A549 (cell line): ENCODE results near the gene WBP2. TPM values are rescaled to one million over a fixed set of nuclear protein-coding genes. Genes with fewer than 3 reads are reported as not detected.

Source experiments
- ATAC-seq, 2 experiments: fragments of 200-7000 bp in 1 of 2; fragments of >200 bp in 1 of 2; cut with Nextera tagmentation in 1 of 2; cut with Tn5 transposase in 1 of 2; 3 replicates each; pipeline versions ENCODE4 v1.8.0 to v1.9.1; 2018 to 2020; ENCODE audit warnings: mild to moderate bottlenecking in 1 of 2, moderate library complexity in 1 of 2
- CTCF ChIA-PET: fragments of 300-600 bp; sonication (Branson Sonifier 250); formaldehyde crosslinking; extraction: SDS; loops from one replicate; lab custom pipeline; 2021; ENCODE audit warnings: antibody characterized with exemption, inconsistent platforms; lab: Yijun Ruan, JAX
- POLR2A ChIA-PET: fragments of 350-600 bp; formaldehyde crosslinking; extraction: SDS; loops from one replicate; lab custom pipeline; 2021; ENCODE audit warnings: antibody characterized with exemption, inconsistent platforms; lab: Yijun Ruan, JAX
- DNase-seq, 2 experiments: peaks; one replicate each; pipeline versions ENCODE4 v3.0.0 to v3.0.0-alpha.2; 2011 to 2016; ENCODE audit warnings: low read depth in 1 of 2, low spot score in 1 of 2
- FAIRE-seq: peaks from 2 replicates; lab custom pipeline; 2011; peaks lifted over from hg19 to GRCh38; lab: Jason Lieb, UNC
- H3K27ac ChIP-seq, 2 experiments: fragments of >200 bp; sonication (Bioruptor Twin); formaldehyde crosslinking; 3 replicates each; pipeline ENCODE4 v1.5.1; 2016 to 2017
- H3K4me1 ChIP-seq: fragments of >200 bp; sonication (Bioruptor Twin); formaldehyde crosslinking; 3 replicates; pipeline ENCODE4 v1.6.1; 2016
- H3K4me2 ChIP-seq: fragments of >200 bp; sonication (Bioruptor Twin); formaldehyde crosslinking; 3 replicates; pipeline ENCODE4 v1.6.1; 2016
- H3K4me3 ChIP-seq: fragments of >200 bp; sonication (Bioruptor Twin); formaldehyde crosslinking; 3 replicates; pipeline ENCODE4 v1.5.1; 2016
- H3K9me3 ChIP-seq: fragments of >200 bp; sonication (Bioruptor Twin); formaldehyde crosslinking; 3 replicates; pipeline ENCODE4 v1.6.1; 2016
- ATOH8 ChIP-seq: fragments of 250-450 bp; sonication (Bioruptor Pico); IDR thresholded peaks from 2 replicates; pipeline ENCODE4 v1.5.0; 2020; ENCODE audit warnings: low read depth, mild to moderate bottlenecking, moderate library complexity
- CEBPB ChIP-seq, 2 experiments: fragments of >200 bp in 1 of 2; sonication (Bioruptor Twin) in 1 of 2; formaldehyde crosslinking in 1 of 2; IDR thresholded peaks; 2 replicates each; pipeline ENCODE4 v1.6.1; 2012 to 2016
- CHD4 ChIP-seq: fragments of 200-600 bp; sonication (generic); IDR thresholded peaks from 2 replicates; pipeline ENCODE4 v1.6.1; 2016; ENCODE audit warnings: antibody characterized with exemption, mild to moderate bottlenecking, borderline replicate concordance
- E2F6 ChIP-seq: IDR thresholded peaks from 2 replicates; pipeline ENCODE4 v1.6.1; 2012; ENCODE audit warnings: low read depth, borderline replicate concordance
- EHMT2 ChIP-seq: fragments of 200-600 bp; sonication (generic); IDR thresholded peaks from 2 replicates; pipeline ENCODE4 v1.6.1; 2016; ENCODE audit warnings: antibody characterized with exemption, low read depth, mild to moderate bottlenecking, moderate library complexity
- EP300 ChIP-seq, 2 experiments: fragments of >200 bp; sonication (Bioruptor Twin); formaldehyde crosslinking; IDR thresholded peaks; 2 replicates in 1 of 2; 3 replicates in 1 of 2; pipeline ENCODE4 v1.6.1; 2016 to 2017
- ESRRA ChIP-seq: fragments of 150-350 bp; IDR thresholded peaks from 2 replicates; pipeline ENCODE4 v1.6.1; 2014; ENCODE audit warnings: mild to moderate bottlenecking, low read length, borderline replicate concordance
- HDAC2 ChIP-seq: fragments of 200-600 bp; sonication (generic); IDR thresholded peaks from 2 replicates; pipeline ENCODE4 v1.6.1; 2016
- HEYL ChIP-seq: fragments of 250-450 bp; sonication (Bioruptor Pico); IDR thresholded peaks from 2 replicates; pipeline ENCODE4 v1.8.0; 2021; ENCODE audit warnings: mild to moderate bottlenecking, moderate library complexity
- HOXA7 ChIP-seq: fragments of 250-450 bp; sonication (Bioruptor Pico); IDR thresholded peaks from 2 replicates; pipeline ENCODE4 v1.5.0; 2020; ENCODE audit warnings: mild to moderate bottlenecking, moderate library complexity
- HOXB13 ChIP-seq: fragments of 250-450 bp; sonication (Bioruptor Pico); IDR thresholded peaks from 2 replicates; pipeline ENCODE4 v1.5.0; 2020; ENCODE audit warnings: low read depth, mild to moderate bottlenecking, moderate library complexity
- KDM5A ChIP-seq: fragments of 200-600 bp; sonication (generic); IDR thresholded peaks from 2 replicates; pipeline ENCODE4 v1.6.1; 2016; ENCODE audit warnings: antibody characterized with exemption, mild to moderate bottlenecking
- MAX ChIP-seq: IDR thresholded peaks from 2 replicates; pipeline ENCODE4 v1.6.1; 2012
- MAZ ChIP-seq: fragments of 150-350 bp; IDR thresholded peaks from 2 replicates; pipeline ENCODE4 v1.6.1; 2014; ENCODE audit warnings: antibody characterized with exemption, low read depth, low read length, borderline replicate concordance
- MYC ChIP-seq: IDR thresholded peaks from 2 replicates; pipeline ENCODE4 v1.6.1; 2012; ENCODE audit warnings: mild to moderate bottlenecking, inconsistent platforms, low read length, improper control_type of control experiment, borderline replicate concordance
- PHF8 ChIP-seq: fragments of 200-600 bp; sonication (generic); IDR thresholded peaks from 2 replicates; pipeline ENCODE4 v1.6.1; 2016; ENCODE audit warnings: low read depth, mild to moderate bottlenecking, antibody characterized with exemption, moderate library complexity, borderline replicate concordance
- POLR2A ChIP-seq: IDR thresholded peaks from 2 replicates; pipeline ENCODE4 v1.6.1; 2012; ENCODE audit warnings: mild to moderate bottlenecking, low read length
- POLR2AphosphoS2 ChIP-seq: conservative IDR thresholded peaks from 2 replicates; pipeline ENCODE4 v1.6.1; 2012; ENCODE audit warnings: low read length, improper control_type of control experiment, inconsistent platforms
- RARB ChIP-seq: fragments of 250-450 bp; sonication (Bioruptor Pico); IDR thresholded peaks from 2 replicates; pipeline ENCODE4 v1.8.0; 2021; ENCODE audit warnings: mild to moderate bottlenecking, moderate library complexity
- REST ChIP-seq: fragments of 200-600 bp; sonication (generic); IDR thresholded peaks from 2 replicates; pipeline ENCODE4 v1.6.1; 2016; ENCODE audit warnings: antibody characterized with exemption, mild to moderate bottlenecking, moderate library complexity
- SMC3 ChIP-seq: fragments of >200 bp; sonication (Bioruptor Twin); formaldehyde crosslinking; IDR thresholded peaks from 3 replicates; pipeline ENCODE4 v1.6.1; 2018; ENCODE audit warnings: inconsistent platforms
- TFCP2L1 ChIP-seq: fragments of 250-450 bp; sonication (Bioruptor Pico); IDR thresholded peaks from 2 replicates; pipeline ENCODE4 v1.5.0; 2021; ENCODE audit warnings: mild to moderate bottlenecking
- TP53 ChIP-seq: fragments of 250-450 bp; sonication (Bioruptor Pico); IDR thresholded peaks from 2 replicates; pipeline ENCODE4 v1.5.0; 2021; ENCODE audit warnings: mild to moderate bottlenecking, moderate library complexity
- ZC3H11A ChIP-seq: fragments of 450-650 bp; IDR thresholded peaks from 2 replicates; pipeline ENCODE4 v1.6.1; 2014; ENCODE audit warnings: antibody characterized with exemption, mild to moderate bottlenecking
- ZNF302 ChIP-seq: fragments of 250-450 bp; sonication (Bioruptor Pico); IDR thresholded peaks from 2 replicates; pipeline ENCODE4 v1.9.0; 2021; ENCODE audit warnings: inconsistent platforms, mild to moderate bottlenecking, moderate library complexity
- WGBS: methylation state at CpG from one replicate; pipeline ENCODE4 v1.1.6; 2017; ENCODE audit errors: missing lambda C conversion rate; 5-methylcytosine and 5-hydroxymethylcytosine counted together
- polyA plus RNA-seq, 4 experiments: library from polyadenylated mRNA; depleted of rRNA in 3 of 4; stranded (reverse); fragments of >200 nt; fragmentation: RNase III in 1 of 4; extraction: RNeasy Plus Mini Kit Qiagen cat#74134 plus additional on column Dnase treatment in 1 of 4; gene quantifications; 2 replicates in 3 of 4; 3 replicates in 1 of 4; pipeline ENCODE4 v1.2.3, GENCODE V29; 2011 to 2017

Gene WBP2
- polyA plus RNA-seq, 2 of the 4 experiments (the other 2 are of a cell fraction) = 39.7 to 131 TPM

- TF ChIP-seq ZC3H11A (no peak), E2F6 (no peak), SMC3 (no peak)
- TF ChIP-seq, all 56 proteins: peak for 0
These were observed 38.3 kb upstream of the WBP2 start (continued) for GRCh38 chr17:75893305-75894048.

GRCh38 chr17:75892556-75893224 is 37.6 kb upstream of the WBP2 start:
- CTCF ChIA-PET = interaction anchor here (0.6 to 22.8 kb wide), 12 partner anchors 12 to 292 kb away, joined by 3 to 513 read pairs (median 6); partner anchors contain the start of genes GALK1, MRPL38, TRIM47 and WBP2
- TF ChIP-seq CHD4 = no peak
- TF ChIP-seq REST = no peak
- TF ChIP-seq KDM5A = no peak
- TF ChIP-seq, all 56 proteins: peak for 0
- H3K4me1 ChIP-seq = peaks cover 17% of the 10 kb centered on the region
- H3K27ac ChIP-seq = no peak overlapping the region
- DNase-seq (no peak), ATAC-seq (no peak), FAIRE-seq (no peak)
- H3K9me3 ChIP-seq = no peaks in the 10 kb centered on the region
- H3K4me3 ChIP-seq = no peak overlapping the region
- WGBS = 85% methylated on average over 13 of the region's 16 CpGs
- no peak overlapping the region for H3K4me2 ChIP-seq
- POLR2A ChIA-PET = interaction anchor here (1.1 kb wide), 1 partner anchor 37 kb away, joined by 4 read pairs; the partner anchor contains the start of gene WBP2

- ChIA-PET POLR2A (no interaction called here), CTCF (interaction anchor here (0.6 to 22.8 kb wide), 9 partner anchors 12 to 291 kb away, joined by 3 to 513 read pairs (median 7); partner anchors contain the start of genes GALK1, MRPL38, TRIM47 and WBP2)
- Histone ChIP-seq H3K9me3 (no peaks in the 10 kb centered on the region), H3K27ac (no peak overlapping the region), H3K4me3 (no peak overlapping the region), H3K4me2 (no peak overlapping the region), H3K4me1 (peaks cover 13% of the 10 kb centered on the region)
- no peak for DNase-seq
- no peak for ATAC-seq
- no peak for FAIRE-seq
- 89% methylated on average over 30 of the region's 32 CpGs for WGBS
- TF ChIP-seq MAZ = no peak
- TF ChIP-seq ZNF302 (CRISPR knock-in tag) = no peak
- no peak for TF ChIP-seq POLR2AphosphoS2
- TF ChIP-seq SMC3 = no peak
- TF ChIP-seq PHF8 = no peak
- no peak for TF ChIP-seq TFCP2L1 (CRISPR knock-in tag)
- TF ChIP-seq POLR2A = no peak
- no peak for TF ChIP-seq ESRRA
- TF ChIP-seq HOXB13 (CRISPR knock-in tag) = no peak
- TF ChIP-seq EHMT2 = no peak
- TF ChIP-seq TP53 = no peak
- no peak for TF ChIP-seq EP300 (IDR thresholded peaks at IDR 0.05)
- TF ChIP-seq ATOH8 (CRISPR knock-in tag) = no peak
- TF ChIP-seq HEYL (CRISPR knock-in tag) = no peak
- TF ChIP-seq HOXA7 (CRISPR knock-in tag) = no peak
- TF ChIP-seq CEBPB (IDR thresholded peaks at IDR 0.05) = no peak
- TF ChIP-seq RARB (CRISPR knock-in tag) = no peak
- no peak for TF ChIP-seq MAX
- no peak for TF ChIP-seq MYC
- TF ChIP-seq HDAC2 = no peak
These were observed 36.7 kb upstream of the WBP2 start for GRCh38 chr17:75891605-75892555.
